IPS-15b (cell line): ENCODE measurements around the gene ADGRB3.

Source experiments
- H3K27me3 ChIP-seq: one replicate; pipeline ENCODE4 v1.6.1; 2013; ENCODE audit warnings: low read length; ENCODE audit not compliant: control insufficient read depth, insufficient read depth
- H3K36me3 ChIP-seq: one replicate; pipeline ENCODE4 v1.6.1; 2013; ENCODE audit warnings: low read length; ENCODE audit not compliant: control insufficient read depth, insufficient read depth
- H3K4me1 ChIP-seq: one replicate; pipeline ENCODE4 v1.6.1; 2013; ENCODE audit warnings: mild to moderate bottlenecking, low read length; ENCODE audit not compliant: control insufficient read depth, insufficient read depth
- H3K4me3 ChIP-seq: one replicate; pipeline ENCODE4 v1.5.1; 2013; ENCODE audit warnings: low read depth, low read length
- H3K9ac ChIP-seq: one replicate; pipeline ENCODE4 v1.6.1; 2013; ENCODE audit warnings: low read depth, mild to moderate bottlenecking, low read length
- H3K9me3 ChIP-seq: one replicate; pipeline ENCODE4 v1.6.1; 2013; ENCODE audit warnings: mild to moderate bottlenecking, low read length; ENCODE audit not compliant: control insufficient read depth, insufficient read depth

ADGRB3 gene

GRCh38 chr6:69019832-69020231 is 384.8 kb downstream of the ADGRB3 start:
- H3K36me3 ChIP-seq, result no peaks in the 10 kb centered on the region
- H3K9me3 ChIP-seq, result no peaks in the 10 kb centered on the region
- H3K4me3 ChIP-seq, result no peak overlapping the region
- no peaks in the 10 kb centered on the region for H3K27me3 ChIP-seq
- no peak overlapping the region for H3K9ac ChIP-seq
- peaks cover 16% of the 10 kb centered on the region for H3K4me1 ChIP-seq

- H3K9me3 ChIP-seq, result no peaks in the 10 kb centered on the region
- no peaks in the 10 kb centered on the region for H3K4me1 ChIP-seq
- H3K9ac ChIP-seq, result no peak overlapping the region
- H3K36me3 ChIP-seq, result no peaks in the 10 kb centered on the region
- no peak overlapping the region for H3K4me3 ChIP-seq
- H3K27me3 ChIP-seq, result no peaks in the 10 kb centered on the region
These were observed 387.9 kb downstream of the ADGRB3 start for GRCh38 chr6:69022993-69023392.

- no peaks in the 10 kb centered on the region for H3K4me1 ChIP-seq
- no peak overlapping the region for H3K4me3 ChIP-seq
- H3K9me3 ChIP-seq, result no peaks in the 10 kb centered on the region
- H3K27me3 ChIP-seq, result no peaks in the 10 kb centered on the region
- no peaks in the 10 kb centered on the region for H3K36me3 ChIP-seq
- H3K9ac ChIP-seq, result no peak overlapping the region
These were observed 391.2 kb downstream of the ADGRB3 start for GRCh38 chr6:69026243-69026642.

GRCh38 chr6:69026715-69027114 is 391.6 kb downstream of the ADGRB3 start:
- Histone ChIP-seq H3K9ac (no peak overlapping the region), H3K4me1 (no peaks in the 10 kb centered on the region)

DNA sequence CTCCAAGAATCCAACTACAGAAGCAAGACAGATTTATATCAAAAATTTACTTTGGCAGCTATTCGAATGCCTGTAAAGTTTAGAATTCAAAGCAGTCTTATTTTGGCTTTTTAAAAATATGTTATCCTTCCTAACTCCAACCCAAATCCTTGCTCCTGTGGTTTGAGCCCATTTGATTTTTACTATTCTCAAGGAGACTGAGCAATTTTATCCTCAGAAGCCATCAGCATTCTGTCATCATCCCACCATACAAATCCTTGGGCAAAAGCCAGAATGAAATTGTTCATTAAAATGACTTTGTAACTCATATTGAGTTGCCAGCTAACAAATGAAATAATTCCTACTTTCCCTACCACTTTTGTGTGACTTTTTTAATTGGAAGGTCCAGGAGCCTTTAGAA is 392.8 kb downstream of the ADGRB3 start:
- Histone ChIP-seq H3K4me1 (no peaks in the 10 kb centered on the region), H3K9ac (no peak overlapping the region), H3K4me3 (no peak overlapping the region), H3K36me3 (no peaks in the 10 kb centered on the region), H3K27me3 (no peaks in the 10 kb centered on the region), H3K9me3 (no peaks in the 10 kb centered on the region)

More at GRCh38 chr6:69026715-69027114, 391.6 kb downstream of the ADGRB3 start:
- no peaks in the 10 kb centered on the region for H3K27me3 ChIP-seq
- H3K36me3 ChIP-seq, result no peaks in the 10 kb centered on the region
- no peaks in the 10 kb centered on the region for H3K9me3 ChIP-seq
- H3K4me3 ChIP-seq, result no peak overlapping the region

DNA sequence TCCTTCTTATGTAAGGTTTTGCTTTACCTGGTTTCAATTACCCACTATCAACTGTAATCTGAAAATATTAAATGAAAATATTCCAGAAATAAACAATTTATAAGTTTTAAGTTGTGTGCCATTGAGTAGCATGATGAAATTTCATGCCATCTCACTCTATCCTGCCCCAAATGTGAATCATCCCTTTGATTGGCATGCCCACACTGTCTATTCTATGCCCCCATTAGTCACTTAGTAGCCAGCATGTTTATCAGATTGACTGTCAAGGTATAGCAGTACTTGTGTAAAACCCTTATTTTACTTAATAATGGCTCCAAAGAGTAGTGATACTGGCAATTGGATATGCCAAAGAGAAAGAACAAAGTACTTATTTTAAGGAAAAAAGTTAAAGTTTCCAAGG is 403.8 kb downstream of the ADGRB3 start:
- no peaks in the 10 kb centered on the region for H3K36me3 ChIP-seq
- H3K27me3 ChIP-seq, result no peaks in the 10 kb centered on the region
- no peak overlapping the region for H3K4me3 ChIP-seq
- no peaks in the 10 kb centered on the region for H3K9me3 ChIP-seq
- H3K9ac ChIP-seq, result no peak overlapping the region
- no peaks in the 10 kb centered on the region for H3K4me1 ChIP-seq

DNA sequence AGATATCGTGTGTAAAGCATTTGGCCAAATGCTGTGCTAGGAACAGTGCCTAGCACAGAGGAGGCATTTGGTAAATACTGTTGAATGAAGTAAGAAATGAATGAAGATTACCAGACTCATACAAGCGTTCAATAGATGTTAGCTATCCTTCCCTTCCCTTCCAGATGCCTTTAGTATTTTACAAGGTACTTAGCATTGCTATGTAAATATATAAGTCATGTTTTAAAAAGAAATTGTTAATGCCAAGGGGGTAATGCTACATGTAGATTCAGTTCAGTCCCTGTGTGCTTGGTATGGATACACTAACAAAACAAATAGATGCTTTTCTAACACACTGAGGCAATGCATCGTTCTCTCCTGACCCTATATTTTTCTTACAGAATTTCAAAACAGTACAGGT is 407.2 kb downstream of the ADGRB3 start:
- Histone ChIP-seq H3K36me3 (no peaks in the 10 kb centered on the region), H3K9me3 (no peaks in the 10 kb centered on the region), H3K4me1 (no peaks in the 10 kb centered on the region), H3K27me3 (no peaks in the 10 kb centered on the region), H3K9ac (no peak overlapping the region), H3K4me3 (no peak overlapping the region)

DNA sequence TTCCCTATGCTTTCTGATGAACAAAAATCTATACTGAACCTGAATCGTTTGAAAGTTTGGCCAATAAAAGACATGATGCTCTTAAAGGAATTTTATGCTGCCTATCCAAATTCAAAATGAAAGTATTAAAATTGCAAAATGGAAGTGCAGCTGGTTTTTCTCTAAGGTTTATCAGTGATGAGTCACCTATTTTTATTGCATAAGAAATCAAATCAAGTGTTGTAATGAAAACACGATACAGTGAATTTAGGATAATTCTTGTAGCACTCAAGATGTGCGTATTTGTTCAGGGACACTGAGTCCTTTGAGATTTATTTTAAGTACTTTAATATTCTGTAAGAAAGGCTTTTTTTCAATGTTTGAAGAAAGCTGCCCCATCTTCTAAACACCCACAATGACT is 409.5 kb downstream of the ADGRB3 start:
- H3K9me3 ChIP-seq, result no peaks in the 10 kb centered on the region
- no peak overlapping the region for H3K4me3 ChIP-seq
- no peak overlapping the region for H3K9ac ChIP-seq
- H3K27me3 ChIP-seq, result no peaks in the 10 kb centered on the region
- no peaks in the 10 kb centered on the region for H3K4me1 ChIP-seq
- H3K36me3 ChIP-seq, result no peaks in the 10 kb centered on the region

DNA sequence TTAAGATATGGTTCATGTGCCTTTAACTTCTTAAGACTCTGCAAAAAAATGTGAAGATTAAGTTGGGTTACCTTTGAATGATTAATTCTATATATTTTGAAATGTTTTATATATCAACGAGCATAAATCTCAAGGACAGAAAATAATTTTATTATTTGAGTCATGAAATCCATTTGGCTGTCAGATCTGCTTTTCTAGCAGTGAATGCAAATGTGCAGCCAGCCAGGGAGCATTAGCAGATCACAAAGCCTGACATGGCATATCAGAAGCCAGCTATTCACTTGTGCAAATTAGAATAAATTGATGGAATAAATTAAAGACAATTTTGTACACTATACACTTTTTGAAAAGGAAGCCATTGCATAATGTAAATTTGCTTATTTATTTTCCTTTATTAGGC is 424.3 kb downstream of the ADGRB3 start:
- Histone ChIP-seq H3K4me1 (no peaks in the 10 kb centered on the region), H3K9me3 (no peaks in the 10 kb centered on the region), H3K9ac (no peak overlapping the region), H3K36me3 (no peaks in the 10 kb centered on the region), H3K4me3 (no peak overlapping the region), H3K27me3 (no peaks in the 10 kb centered on the region)

DNA sequence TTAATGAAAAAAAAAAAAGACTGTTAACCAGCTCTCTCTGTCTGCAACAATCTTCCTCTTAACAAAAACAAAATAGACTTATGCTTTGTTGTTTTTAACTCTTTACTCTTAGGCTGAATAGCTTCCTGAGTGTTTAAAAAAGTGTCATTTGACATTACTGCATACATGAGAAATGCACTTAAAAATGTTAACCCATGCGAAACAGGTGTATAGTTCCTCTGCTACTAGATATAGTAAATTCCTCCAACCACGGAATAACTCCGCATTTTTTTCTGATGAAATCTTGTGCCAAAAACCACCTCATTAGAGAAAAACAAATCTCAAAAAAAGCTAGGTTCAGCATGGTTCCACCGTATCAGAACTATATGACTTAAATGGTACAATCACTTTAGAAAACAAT is 426.0 kb downstream of the ADGRB3 start:
- Histone ChIP-seq H3K9me3 (no peaks in the 10 kb centered on the region), H3K4me1 (no peaks in the 10 kb centered on the region), H3K27me3 (no peaks in the 10 kb centered on the region), H3K36me3 (no peaks in the 10 kb centered on the region), H3K9ac (no peak overlapping the region), H3K4me3 (no peak overlapping the region)

DNA sequence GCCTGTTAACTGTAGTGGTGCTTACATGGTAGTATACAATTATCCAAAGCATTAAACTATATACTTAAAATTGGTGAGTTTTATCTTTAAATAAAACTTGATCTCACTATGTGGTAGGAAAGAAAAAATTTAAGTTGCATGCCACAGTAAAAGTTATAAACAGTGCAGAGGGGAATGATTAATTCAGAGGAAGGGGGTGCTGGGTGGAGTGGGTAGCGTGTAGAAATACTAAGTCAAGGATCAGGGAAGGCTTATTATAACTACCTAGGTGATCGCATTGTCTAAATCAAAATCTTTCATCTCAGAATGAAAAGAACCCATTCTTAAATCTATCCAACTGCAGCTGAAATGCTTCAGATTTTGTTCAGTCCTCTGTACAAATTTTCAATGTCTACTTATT is 428.3 kb downstream of the ADGRB3 start:
- H3K36me3 ChIP-seq, result no peaks in the 10 kb centered on the region
- no peaks in the 10 kb centered on the region for H3K9me3 ChIP-seq
- no peaks in the 10 kb centered on the region for H3K4me1 ChIP-seq
- no peak overlapping the region for H3K9ac ChIP-seq
- no peaks in the 10 kb centered on the region for H3K27me3 ChIP-seq
- no peak overlapping the region for H3K4me3 ChIP-seq

- Histone ChIP-seq H3K4me3 (no peak overlapping the region), H3K9me3 (no peaks in the 10 kb centered on the region), H3K36me3 (no peaks in the 10 kb centered on the region), H3K4me1 (no peaks in the 10 kb centered on the region), H3K9ac (no peak overlapping the region), H3K27me3 (no peaks in the 10 kb centered on the region)
These were observed 429.1 kb downstream of the ADGRB3 start for GRCh38 chr6:69064226-69064625.

DNA sequence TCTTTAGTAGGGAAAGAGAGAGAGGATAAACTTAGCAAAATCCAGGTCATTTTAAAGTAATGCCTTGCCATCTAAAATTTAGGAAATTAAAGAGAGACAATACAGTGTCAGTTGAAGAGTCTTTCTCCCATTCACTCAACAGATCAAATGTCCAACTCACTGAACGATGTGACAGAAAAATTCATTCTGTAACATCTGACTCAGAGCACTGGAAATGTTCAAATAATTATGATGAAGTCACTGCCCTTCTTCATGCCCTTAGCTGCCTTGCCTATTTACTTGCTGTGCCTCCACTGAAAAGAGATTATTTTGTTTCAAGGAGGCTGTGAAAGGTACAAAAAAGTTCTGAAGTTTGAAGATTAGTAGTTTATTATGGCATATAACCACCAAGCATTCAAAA is 434.8 kb downstream of the ADGRB3 start:
- no peak overlapping the region for H3K4me3 ChIP-seq
- H3K36me3 ChIP-seq, result no peaks in the 10 kb centered on the region
- no peaks in the 10 kb centered on the region for H3K4me1 ChIP-seq
- H3K9ac ChIP-seq, result no peak overlapping the region
- no peaks in the 10 kb centered on the region for H3K9me3 ChIP-seq
- no peaks in the 10 kb centered on the region for H3K27me3 ChIP-seq
